ENCODE measurements around the gene SMARCA2.

SMARCA2 gene

DNA sequence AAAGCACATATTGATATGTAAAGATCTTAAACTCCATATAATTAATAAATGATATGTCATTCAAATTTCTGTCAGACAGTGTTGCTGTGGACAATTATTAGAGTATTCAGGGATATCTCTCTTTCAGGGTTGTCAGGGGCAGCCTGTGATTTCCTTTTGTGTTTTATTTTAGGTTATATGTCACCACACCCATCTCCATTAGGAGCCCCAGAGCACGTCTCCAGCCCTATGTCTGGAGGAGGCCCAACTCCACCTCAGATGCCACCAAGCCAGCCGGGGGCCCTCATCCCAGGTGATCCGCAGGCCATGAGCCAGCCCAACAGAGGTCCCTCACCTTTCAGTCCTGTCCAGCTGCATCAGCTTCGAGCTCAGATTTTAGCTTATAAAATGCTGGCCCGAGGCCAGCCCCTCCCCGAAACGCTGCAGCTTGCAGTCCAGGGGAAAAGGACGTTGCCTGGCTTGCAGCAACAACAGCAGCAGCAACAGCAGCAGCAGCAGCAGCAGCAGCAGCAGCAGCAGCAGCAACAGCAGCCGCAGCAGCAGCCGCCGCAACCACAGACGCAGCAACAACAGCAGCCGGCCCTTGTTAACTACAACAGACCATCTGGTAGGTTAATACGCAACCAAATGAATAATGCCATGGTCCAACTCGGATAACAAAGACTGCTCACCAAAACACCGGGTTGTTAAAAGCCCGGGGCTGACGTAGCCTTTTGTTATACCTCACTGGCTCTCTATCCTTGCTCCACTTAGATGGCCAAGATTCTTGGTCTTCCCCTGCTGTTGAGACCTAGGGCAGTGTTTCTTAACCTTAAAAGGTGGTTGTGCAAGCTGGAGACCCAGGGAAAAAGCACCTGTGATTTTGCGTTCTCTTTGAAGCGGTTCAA, 24.4 kb downstream of the SMARCA2 start:
- no peak for DNase-seq (ENCODE audit: low read depth in 3 of 3)

DNA sequence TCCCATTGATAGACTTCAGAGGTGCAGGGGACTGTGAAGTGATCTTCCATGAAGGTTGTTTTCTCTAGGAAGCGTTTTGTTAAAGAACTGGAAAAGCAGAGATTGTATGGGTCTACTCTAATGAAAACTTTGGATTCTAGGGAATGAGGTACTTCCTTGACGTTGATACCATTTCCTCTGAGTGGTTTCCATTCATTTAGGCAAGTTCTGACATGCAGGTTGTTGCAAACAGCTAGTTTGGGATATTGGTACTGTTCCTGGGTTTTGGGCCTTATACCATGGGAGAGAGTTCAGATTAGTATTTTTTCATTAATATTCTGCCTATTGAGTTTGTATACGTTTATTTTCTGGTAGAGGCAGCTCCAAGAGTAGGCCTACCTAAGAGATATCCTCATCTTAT, 25.7 kb downstream of the SMARCA2 start:
- DNase-seq (ENCODE audit: low read depth in 3 of 3), result no peak

DNA sequence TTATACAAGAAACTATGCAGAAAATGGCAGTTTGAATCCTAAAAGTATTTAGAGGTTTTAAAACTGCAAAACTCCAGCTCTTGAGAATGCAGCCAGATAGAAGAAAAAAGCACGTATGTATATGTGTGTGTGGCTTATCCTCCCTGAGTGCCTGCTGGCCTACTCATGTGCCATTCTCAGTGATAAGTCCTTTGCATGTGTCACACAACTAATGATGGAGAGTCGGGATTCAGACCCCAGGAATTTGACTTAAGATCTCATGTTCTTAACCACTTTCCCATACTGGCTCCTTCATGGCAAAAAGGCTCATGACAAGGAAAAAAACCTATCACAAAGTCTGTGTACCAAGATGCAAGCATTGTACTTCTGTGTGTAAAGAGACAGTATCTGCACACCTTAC, 26.6 kb downstream of the SMARCA2 start:
- no peak for DNase-seq (ENCODE audit: low read depth in 3 of 3)

GRCh38 chr9:2043243-2043642, 28.1 kb downstream of the SMARCA2 start:
- DNase-seq (ENCODE audit: low read depth in 3 of 3), result no peak

DNA sequence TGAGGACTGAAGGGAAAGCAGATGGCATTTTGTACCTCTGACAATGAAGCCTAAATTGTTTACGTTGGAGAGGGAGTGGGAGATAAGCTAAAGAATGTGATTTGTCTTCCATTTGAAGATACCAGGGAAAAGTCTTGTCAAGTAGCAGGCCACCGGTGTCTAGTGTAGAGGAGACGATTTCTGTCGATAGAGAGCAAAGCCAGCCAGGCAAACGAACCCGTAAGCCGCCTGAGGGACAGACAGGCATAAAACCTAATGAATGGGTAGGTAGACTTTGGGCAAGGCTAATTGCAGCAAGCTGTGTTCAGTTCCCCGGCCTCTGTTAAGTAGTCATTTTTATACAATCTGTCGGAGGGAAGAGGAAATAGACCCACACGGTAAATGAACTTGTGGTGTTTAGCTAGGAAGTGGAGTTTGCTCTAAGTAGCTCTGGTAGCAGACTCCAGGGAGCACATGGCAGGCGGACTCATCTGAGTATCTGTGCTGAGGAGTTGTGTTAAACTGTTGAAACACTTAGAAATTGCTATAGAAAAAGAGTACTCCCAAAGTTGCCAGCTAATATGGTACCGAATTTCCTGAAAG, 28.8 kb downstream of the SMARCA2 start:
- no peak for DNase-seq (ENCODE audit: low read depth in 3 of 3)

DNA sequence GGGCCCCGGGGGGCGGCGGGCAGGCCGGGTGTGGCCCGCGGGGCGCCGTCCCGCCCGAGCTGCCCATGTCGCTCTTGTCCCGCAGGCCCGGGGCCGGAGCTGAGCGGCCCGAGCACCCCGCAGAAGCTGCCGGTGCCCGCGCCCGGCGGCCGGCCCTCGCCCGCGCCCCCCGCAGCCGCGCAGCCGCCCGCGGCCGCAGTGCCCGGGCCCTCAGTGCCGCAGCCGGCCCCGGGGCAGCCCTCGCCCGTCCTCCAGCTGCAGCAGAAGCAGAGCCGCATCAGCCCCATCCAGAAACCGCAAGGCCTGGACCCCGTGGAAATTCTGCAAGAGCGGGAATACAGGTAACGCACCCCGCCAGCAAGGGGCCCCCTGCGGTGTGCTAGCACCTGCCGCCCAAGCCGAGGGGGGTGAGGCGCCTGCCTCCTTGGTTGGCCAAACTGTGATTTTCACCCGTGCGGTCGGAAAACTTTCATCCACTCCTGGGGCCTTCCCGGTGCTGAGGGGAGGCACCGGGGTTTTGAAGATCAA, 32.1 kb downstream of the SMARCA2 start:
- DNase-seq (ENCODE audit: low read depth in 3 of 3), result no peak

GRCh38 chr9:2047916-2048315, 32.8 kb downstream of the SMARCA2 start:
- no peak for DNase-seq (ENCODE audit: low read depth in 3 of 3)

DNA sequence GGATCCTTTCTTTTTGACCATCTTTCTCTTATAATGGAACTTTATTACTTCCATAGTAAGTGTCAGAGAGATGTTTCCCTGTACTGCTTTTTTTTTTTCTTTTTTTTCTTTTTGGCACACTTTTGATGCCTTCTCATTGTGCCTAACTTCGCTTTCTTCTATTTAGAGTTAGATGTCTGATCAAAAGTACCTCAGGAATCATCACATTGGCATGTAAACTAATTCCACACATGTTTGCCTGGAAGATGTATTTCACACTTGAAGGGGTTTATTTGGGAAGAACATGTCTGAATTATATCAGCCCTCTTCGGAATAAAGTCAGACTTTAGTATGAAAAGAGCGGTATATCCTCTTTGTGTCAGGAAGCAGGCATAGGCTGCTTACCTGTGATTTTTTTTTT, 35.1 kb downstream of the SMARCA2 start:
- DNase-seq (ENCODE audit: low read depth in 3 of 3), result no peak

- DNase-seq (ENCODE audit: low read depth in 3 of 3), result peak; percentile 4 to 43 (median 15)
These were observed 39.0 kb downstream of the SMARCA2 start for GRCh38 chr9:2053883-2054845.

DNA sequence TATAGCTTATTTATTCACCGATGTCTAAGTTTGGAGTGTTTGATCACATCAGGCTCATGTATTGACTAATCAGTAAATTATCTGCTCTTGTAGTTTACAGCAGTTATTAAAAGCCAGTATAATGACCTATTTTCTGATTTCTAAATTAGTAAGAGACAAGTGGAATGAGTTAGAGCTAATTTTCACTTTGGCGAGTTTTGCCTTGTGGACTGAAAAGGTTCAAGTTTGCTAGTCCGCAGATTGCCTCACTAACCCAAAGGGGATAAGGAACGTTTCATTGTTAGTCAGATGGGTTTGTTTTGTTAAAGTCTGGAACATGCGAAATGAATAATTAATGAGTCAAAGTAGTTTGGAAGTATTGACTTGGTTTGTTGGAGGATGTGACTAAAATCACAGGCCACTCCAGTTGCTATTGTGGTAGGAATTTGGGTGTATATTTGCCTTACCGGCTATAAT, 40.1 kb downstream of the SMARCA2 start:
- no peak for DNase-seq (ENCODE audit: low read depth in 3 of 3)

DNA sequence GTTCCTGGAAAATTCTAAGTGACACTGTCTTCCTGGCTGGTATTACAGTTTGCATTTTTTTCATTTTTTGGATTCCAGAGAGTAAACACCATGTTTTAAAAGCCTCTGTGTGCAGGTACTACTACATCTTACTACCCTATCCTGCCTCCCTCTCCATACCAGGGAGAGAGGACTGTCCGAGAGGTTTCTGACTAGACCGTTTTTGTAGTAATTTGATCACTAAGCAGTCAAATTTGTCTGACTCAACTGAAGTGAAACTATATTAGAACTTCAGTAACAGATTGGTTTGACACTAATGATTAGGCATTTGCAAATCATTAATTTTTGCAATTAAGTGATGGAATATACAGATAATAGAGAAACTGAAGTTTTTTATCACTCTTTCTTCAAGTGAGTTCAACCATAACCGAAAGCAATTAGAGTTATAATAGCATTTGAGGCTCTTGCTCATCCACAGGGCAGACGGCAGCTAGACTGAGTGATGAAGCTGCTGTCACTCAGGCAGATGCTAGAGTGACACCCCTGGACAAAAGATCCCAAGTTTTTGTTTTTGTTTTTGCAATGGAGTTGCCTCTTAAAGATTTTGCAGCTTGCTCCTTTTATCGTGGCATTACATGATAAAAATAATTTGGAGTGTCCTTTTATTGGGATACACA, 44.3 kb downstream of the SMARCA2 start:
- DNase-seq (ENCODE audit: low read depth in 3 of 3), result no peak

- DNase-seq (ENCODE audit: low read depth in 3 of 3), result no peak
These were observed 45.3 kb downstream of the SMARCA2 start for GRCh38 chr9:2060424-2060823.

GRCh38 chr9:2065704-2066103, 50.6 kb downstream of the SMARCA2 start:
- DNase-seq (ENCODE audit: low read depth in 3 of 3), result no peak

GRCh38 chr9:2066312-2067273, 51.4 kb downstream of the SMARCA2 start:
- DNase-seq (ENCODE audit: low read depth in 3 of 3), result no peak

GRCh38 chr9:2072752-2073405, 57.7 kb downstream of the SMARCA2 start:
- DNase-seq (ENCODE audit: low read depth in 3 of 3), result no peak

DNA sequence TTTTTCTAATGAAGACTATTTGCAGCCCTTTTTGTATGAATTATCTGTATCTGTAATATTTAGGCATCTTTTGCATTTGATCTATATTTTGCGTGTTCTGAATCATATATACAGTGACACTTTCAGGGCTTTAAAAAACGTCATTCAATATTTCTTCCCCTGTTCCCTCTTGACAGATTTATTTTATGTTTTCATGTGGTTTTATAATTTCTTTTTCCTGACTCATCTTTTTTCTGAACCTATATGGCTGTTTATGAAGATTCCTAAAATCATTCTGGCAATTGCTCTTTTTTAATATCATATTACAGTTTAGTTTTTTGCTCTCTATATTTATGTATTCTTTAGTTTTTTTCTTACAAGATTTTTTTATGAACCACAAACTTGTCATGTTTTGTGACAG, 67.6 kb downstream of the SMARCA2 start:
- DNase-seq (ENCODE audit: low read depth in 3 of 3), result no peak

DNA sequence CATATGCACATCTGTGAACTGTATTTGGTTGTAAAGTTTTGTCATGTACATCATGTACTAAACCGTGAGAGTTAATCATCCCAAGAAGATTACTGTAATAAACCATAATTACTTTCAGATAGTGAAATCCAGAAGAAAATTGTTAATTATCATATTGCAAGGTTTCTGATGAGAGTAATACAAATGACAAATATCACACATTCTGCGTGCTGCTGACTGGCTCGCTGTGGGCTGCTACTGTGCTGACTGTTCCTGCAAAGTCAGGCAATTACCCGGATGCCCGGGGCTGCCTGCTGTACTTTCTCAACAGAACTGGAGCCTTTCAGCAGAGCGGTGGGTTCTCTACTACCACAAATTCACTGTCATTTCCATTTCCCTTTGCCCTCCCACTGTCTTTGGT, 68.3 kb downstream of the SMARCA2 start:
- DNase-seq (ENCODE audit: low read depth in 3 of 3), result no peak

DNA sequence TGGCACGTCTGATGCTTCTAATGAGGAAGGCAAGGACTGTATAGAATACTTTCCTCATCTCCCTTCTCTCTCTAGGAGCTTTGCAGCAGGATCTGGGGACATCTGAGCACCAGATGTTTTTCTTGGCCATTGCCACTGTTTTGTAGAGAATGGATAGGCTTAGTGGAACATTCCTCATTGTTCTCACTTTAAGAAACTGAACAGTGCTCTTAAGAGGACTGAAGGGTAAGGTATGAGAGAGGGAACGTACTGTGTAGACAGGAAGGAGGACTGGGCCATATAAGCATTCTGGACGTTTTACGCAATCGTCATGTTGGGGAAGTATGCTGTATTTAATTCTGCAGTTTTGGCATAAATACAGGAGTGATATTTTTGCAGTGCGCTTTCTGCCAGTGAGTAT, 70.6 kb downstream of the SMARCA2 start:
- DNase-seq (ENCODE audit: low read depth in 3 of 3), result no peak

- DNase-seq (ENCODE audit: low read depth in 3 of 3), result no peak
These were observed 71.0 kb downstream of the SMARCA2 start for GRCh38 chr9:2086116-2086515.

DNA sequence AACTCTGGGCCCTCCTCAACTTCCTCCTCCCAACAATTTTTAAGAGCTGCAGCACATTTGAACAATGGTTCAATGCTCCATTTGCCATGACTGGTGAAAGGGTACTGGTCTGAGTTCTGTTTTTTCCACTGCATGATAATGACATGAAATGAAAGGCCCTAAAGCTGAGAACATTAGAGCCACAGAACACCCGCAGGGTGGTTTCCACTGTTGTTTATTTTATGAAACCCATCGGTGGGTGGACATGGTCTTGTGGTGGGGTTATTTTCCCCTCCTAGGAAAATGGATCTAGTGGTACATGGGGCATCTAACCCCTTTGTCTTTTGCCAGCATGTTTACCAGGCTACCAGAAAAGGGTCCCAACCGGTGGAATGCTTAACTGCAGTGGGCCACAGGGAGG, 71.8 kb downstream of the SMARCA2 start:
- DNase-seq (ENCODE audit: low read depth in 3 of 3), result no peak

Measured in stimulated activated CD4-positive, alpha-beta T cell treated with anti-CD3 and anti-CD28 coated beads, TNF-alpha, amount 100 ng/mL, for 4 hours (primary cell).